ENCODE data around the gene HOXC6.

Gene HOXC6

DNA sequence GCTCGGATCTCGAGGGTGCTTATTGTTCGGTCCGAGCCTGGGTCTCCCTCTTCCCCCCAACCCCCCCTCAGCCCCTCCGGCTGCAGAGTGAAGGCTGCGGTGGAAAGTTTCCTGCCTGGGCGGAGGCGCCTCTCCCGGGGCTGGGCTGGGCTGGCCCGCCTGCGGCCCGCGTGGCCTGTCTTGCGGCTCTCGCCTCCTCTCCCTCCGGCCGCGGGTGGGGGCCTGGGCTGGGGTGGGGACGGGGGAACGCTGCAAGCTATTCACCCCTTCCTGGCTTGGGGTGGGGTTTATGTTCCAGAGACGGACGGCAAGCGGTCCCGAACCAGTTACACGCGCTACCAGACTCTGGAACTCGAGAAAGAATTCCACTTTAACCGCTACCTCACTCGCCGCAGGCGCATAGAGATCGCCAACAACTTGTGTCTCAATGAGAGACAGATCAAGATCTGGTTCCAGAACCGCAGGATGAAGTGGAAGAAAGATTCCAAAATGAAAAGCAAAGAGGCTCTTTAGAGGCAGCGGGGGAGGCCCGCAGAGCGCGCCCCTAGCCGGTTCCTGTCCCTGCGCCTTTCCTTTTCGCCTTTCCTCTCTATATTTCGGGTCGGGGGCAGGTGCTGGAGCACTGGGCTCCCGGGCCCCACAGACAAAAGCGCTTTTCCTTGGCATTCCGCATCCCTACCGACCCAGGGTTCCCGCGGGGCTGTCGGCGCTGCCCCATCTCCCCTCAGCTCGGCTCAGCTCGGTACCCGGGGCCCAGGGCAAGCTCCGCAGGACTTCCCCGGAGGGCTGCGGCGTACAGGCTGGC lies 5.9 kb downstream of the HOXC6 start:
- no peaks in the 10 kb centered on the region for H3K36me3 ChIP-seq
- no peaks in the 10 kb centered on the region for H3K27me3 ChIP-seq
- peaks cover 28% of the 10 kb centered on the region for H3K4me1 ChIP-seq
- DNase-seq: no peak
- TF ChIP-seq, protein P1, sequence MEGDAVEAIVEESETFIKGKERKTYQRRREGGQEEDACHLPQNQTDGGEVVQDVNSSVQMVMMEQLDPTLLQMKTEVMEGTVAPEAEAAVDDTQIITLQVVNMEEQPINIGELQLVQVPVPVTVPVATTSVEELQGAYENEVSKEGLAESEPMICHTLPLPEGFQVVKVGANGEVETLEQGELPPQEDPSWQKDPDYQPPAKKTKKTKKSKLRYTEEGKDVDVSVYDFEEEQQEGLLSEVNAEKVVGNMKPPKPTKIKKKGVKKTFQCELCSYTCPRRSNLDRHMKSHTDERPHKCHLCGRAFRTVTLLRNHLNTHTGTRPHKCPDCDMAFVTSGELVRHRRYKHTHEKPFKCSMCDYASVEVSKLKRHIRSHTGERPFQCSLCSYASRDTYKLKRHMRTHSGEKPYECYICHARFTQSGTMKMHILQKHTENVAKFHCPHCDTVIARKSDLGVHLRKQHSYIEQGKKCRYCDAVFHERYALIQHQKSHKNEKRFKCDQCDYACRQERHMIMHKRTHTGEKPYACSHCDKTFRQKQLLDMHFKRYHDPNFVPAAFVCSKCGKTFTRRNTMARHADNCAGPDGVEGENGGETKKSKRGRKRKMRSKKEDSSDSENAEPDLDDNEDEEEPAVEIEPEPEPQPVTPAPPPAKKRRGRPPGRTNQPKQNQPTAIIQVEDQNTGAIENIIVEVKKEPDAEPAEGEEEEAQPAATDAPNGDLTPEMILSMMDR (IDR thresholded peaks at IDR 0.05; ENCODE audit: low read depth, low read length): no peak
- no peaks in the 10 kb centered on the region for H3K9me3 ChIP-seq
- H3K4me3 ChIP-seq (ENCODE audit: low read depth, low read length): peak overlapping the region; percentile 71

DNA sequence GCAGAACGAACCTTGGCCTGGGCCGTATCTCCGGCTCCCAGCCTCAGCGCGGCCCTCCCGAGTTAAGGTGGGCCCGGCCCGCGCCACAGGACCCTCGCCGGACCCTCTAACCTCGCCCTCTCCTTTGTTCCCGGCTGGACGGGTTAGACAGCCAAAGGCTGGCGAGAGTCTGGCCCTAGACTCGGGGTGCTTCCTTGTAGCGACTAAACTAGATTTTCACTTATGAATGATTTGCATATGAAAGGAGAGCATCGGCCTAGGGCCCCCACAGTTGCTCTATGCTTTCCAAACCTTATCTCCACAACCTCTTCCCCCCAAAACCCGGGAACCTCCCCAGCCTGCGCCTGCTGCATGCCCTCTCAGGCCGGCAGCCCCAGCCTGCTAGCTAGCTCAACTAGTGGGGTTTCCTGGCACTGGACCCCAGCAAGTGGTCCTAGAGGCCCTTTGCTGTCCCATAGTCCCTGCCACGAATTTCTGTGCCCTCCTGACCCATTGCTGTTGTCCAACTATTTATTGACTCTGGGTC lies 6.6 kb downstream of the HOXC6 start:
- no peak for DNase-seq
- no peak overlapping the region for H3K4me3 ChIP-seq (ENCODE audit: low read depth, low read length)
- no peaks in the 10 kb centered on the region for H3K36me3 ChIP-seq
- TF ChIP-seq, protein P1 (IDR thresholded peaks at IDR 0.05; ENCODE audit: low read depth, low read length): no peak
- H3K27me3 ChIP-seq: no peaks in the 10 kb centered on the region
- H3K9me3 ChIP-seq: no peaks in the 10 kb centered on the region
- H3K4me1 ChIP-seq: peaks cover 28% of the 10 kb centered on the region

DNA sequence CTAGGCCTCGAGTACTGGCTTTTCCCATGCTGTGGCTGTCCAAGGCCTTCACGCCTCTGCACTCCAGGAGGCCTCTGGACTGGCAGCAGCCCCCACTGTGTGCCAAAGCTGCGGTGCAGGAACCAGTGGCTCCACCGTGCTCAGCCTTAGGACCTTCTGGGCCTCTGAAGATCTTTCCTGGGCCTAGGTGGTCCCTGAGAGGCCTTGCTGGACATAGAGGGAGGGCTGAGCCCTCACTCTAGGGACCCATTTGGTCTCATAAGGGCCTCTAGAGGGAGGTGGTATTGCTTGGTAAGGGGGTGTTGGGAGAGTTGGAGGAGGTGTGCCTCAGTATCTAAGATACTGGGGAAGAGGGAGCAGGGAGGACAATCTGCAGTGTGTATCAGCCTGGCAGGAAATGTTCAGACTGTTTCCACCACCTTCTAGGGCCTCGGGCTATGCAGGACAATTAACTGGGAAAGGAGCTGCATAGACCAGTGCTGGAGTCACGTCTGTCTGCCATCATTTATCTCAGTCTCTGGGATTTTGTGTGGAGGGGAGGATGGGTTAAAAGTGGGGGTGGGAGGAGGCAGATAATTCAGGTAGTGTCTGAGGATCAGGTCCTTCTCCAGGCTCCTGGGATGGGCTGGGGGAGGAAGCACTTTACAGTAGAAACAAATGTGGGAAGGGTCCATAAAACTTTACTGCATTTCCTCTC lies 7.5 kb downstream of the HOXC6 start:
- H3K36me3 ChIP-seq: no peaks in the 10 kb centered on the region
- DNase-seq: peak; percentile 62
- no peaks in the 10 kb centered on the region for H3K27me3 ChIP-seq

DNA sequence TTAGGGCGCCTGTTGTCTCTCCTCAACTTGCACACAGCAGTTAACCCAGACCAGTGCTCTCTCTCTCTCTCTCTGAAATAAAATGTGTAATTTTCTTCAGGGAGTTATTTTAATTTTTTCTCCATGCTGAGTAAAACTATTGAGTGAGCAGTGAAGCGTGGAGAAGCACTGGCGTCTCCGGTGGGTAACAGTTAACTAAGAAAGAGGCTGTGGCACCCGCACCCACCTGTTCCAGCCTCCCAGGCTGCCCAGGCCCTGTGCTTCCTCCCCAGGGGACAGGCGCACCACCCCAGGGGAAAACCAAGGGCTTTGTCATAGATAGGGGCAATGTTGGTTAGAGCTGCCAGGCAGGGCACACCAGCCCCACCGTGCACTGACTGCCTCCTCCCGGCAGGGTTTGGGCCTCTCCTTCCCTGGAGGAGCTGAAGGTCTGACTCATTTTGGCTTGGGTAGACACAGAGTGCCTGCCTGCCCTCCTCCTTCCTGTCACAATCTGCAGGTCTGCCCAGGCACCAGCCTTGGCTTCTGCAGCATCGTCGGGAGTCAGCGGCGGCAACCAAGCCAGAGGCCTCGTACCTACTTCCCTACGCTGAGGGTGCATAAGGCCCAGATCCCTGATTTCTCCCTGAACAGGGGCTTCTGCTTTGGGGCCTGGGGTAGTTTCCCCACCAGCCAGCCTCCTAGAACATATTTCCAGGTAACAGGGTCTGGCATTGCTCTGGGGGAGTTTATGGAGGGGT lies 8.6 kb downstream of the HOXC6 start:
- TF ChIP-seq, protein P1 (IDR thresholded peaks at IDR 0.05; ENCODE audit: low read depth, low read length): peak; percentile 38
- peak; percentile 77 for DNase-seq
- no peaks in the 10 kb centered on the region for H3K9me3 ChIP-seq
- H3K36me3 ChIP-seq: no peaks in the 10 kb centered on the region
- no peaks in the 10 kb centered on the region for H3K27me3 ChIP-seq
- no peak overlapping the region for H3K4me3 ChIP-seq (ENCODE audit: low read depth, low read length)
- peaks cover 35% of the 10 kb centered on the region for H3K4me1 ChIP-seq

More for the DNA sequence above, 7.5 kb downstream of the HOXC6 start:
- H3K4me1 ChIP-seq: peaks cover 32% of the 10 kb centered on the region
- H3K4me3 ChIP-seq (ENCODE audit: low read depth, low read length): no peak overlapping the region
- TF ChIP-seq, protein P1 (IDR thresholded peaks at IDR 0.05; ENCODE audit: low read depth, low read length): no peak
- H3K9me3 ChIP-seq: no peaks in the 10 kb centered on the region

DNA sequence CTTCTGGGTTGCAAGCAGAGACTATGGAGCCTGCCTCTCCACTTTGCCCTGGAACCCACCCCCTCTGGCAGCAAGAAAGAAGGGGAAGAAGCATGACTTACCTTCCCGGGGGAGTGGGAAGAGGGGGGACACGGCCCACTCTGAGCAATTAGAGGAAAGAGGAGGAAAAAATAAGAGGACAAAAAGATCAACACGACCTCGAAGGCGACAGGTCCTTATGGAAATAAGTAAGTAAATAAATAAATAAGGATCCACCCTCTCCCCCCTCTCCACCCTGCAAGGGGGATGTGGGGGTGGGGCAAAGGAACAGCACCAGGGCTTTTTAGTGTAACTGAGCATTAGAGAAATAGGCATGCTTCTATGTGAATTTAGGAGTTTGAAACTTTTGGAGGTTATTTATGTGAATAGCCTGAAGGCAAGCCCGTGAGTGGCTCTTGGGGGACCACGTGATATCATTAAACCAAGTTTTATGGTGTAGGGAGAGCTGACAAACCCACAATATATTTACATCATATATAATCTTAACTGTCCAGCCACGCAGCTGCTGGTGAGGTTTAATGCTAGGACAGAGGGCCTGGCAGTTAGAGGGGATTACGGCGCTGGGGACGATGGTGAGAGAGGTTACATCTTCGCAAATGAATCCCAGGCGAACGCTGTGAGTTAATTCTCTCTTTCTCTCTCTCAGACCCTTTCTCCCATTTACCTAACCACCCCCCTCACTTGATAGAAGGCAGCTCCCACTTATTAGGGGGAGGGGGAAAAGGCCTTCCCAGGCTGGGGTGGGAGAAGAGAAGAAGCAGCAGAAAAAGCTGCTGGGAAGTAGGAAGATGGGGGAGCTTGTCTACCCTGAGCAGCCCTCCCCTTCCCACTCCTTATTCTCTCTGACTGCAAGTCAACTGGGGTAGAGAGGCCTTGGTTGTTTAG lies 9.4 kb downstream of the HOXC6 start:
- no peaks in the 10 kb centered on the region for H3K9me3 ChIP-seq
- TF ChIP-seq, protein P1 (IDR thresholded peaks at IDR 0.05; ENCODE audit: low read depth, low read length): no peak
- no peak for DNase-seq
- H3K4me3 ChIP-seq (ENCODE audit: low read depth, low read length): no peak overlapping the region
- peaks cover 39% of the 10 kb centered on the region for H3K4me1 ChIP-seq
- H3K27me3 ChIP-seq: no peaks in the 10 kb centered on the region
- H3K36me3 ChIP-seq: no peaks in the 10 kb centered on the region
